A549 (cell line): ENCODE measurements around the gene LARGE2. TPM values are rescaled to one million over a fixed set of nuclear protein-coding genes. Genes with fewer than 3 reads are reported as not detected.

Source experiments
- ATAC-seq, 2 experiments: fragments of 200-7000 bp in 1 of 2; fragments of >200 bp in 1 of 2; cut with Nextera tagmentation in 1 of 2; cut with Tn5 transposase in 1 of 2; 3 replicates each; pipeline versions ENCODE4 v1.8.0 to v1.9.1; 2018 to 2020; ENCODE audit warnings: mild to moderate bottlenecking in 1 of 2, moderate library complexity in 1 of 2
- CTCF ChIA-PET: fragments of 300-600 bp; sonication (Branson Sonifier 250); formaldehyde crosslinking; extraction: SDS; loops from one replicate; lab custom pipeline; 2021; ENCODE audit warnings: antibody characterized with exemption, inconsistent platforms; lab: Yijun Ruan, JAX
- POLR2A ChIA-PET: fragments of 350-600 bp; formaldehyde crosslinking; extraction: SDS; loops from one replicate; lab custom pipeline; 2021; ENCODE audit warnings: antibody characterized with exemption, inconsistent platforms; lab: Yijun Ruan, JAX
- DNase-seq, 2 experiments: peaks; one replicate each; pipeline versions ENCODE4 v3.0.0 to v3.0.0-alpha.2; 2011 to 2016; ENCODE audit warnings: low read depth in 1 of 2, low spot score in 1 of 2
- FAIRE-seq: peaks from 2 replicates; lab custom pipeline; 2011; peaks lifted over from hg19 to GRCh38; lab: Jason Lieb, UNC
- H3K27ac ChIP-seq, 2 experiments: fragments of >200 bp; sonication (Bioruptor Twin); formaldehyde crosslinking; 3 replicates each; pipeline ENCODE4 v1.5.1; 2016 to 2017
- H3K4me1 ChIP-seq: fragments of >200 bp; sonication (Bioruptor Twin); formaldehyde crosslinking; 3 replicates; pipeline ENCODE4 v1.6.1; 2016
- H3K4me2 ChIP-seq: fragments of >200 bp; sonication (Bioruptor Twin); formaldehyde crosslinking; 3 replicates; pipeline ENCODE4 v1.6.1; 2016
- H3K4me3 ChIP-seq: fragments of >200 bp; sonication (Bioruptor Twin); formaldehyde crosslinking; 3 replicates; pipeline ENCODE4 v1.5.1; 2016
- H3K9me3 ChIP-seq: fragments of >200 bp; sonication (Bioruptor Twin); formaldehyde crosslinking; 3 replicates; pipeline ENCODE4 v1.6.1; 2016
- BCL3 ChIP-seq: fragments of >200 bp; sonication (Bioruptor Twin); formaldehyde crosslinking; IDR thresholded peaks from 3 replicates; pipeline ENCODE4 v1.6.1; 2016
- CBX2 ChIP-seq: fragments of 200-600 bp; sonication (generic); IDR thresholded peaks from 2 replicates; pipeline ENCODE4 v1.6.1; 2016; ENCODE audit warnings: low read depth, mild to moderate bottlenecking, borderline replicate concordance
- E2F6 ChIP-seq: IDR thresholded peaks from 2 replicates; pipeline ENCODE4 v1.6.1; 2012; ENCODE audit warnings: low read depth, borderline replicate concordance
- FOSL2 ChIP-seq, 2 experiments: fragments of 450-650 bp in 1 of 2; fragments of >200 bp in 1 of 2; sonication (Bioruptor Twin) in 1 of 2; formaldehyde crosslinking; IDR thresholded peaks; 2 replicates each; pipeline versions ENCODE4 v1.5.0 to v1.6.1; 2016 to 2020; ENCODE audit warnings: mild to moderate bottlenecking in 1 of 2, moderate library complexity in 1 of 2
- HDAC2 ChIP-seq: fragments of 200-600 bp; sonication (generic); IDR thresholded peaks from 2 replicates; pipeline ENCODE4 v1.6.1; 2016
- JUN ChIP-seq, 2 experiments: fragments of >200 bp; sonication (Bioruptor Twin); formaldehyde crosslinking; IDR thresholded peaks; 2 replicates in 1 of 2; 3 replicates in 1 of 2; pipeline ENCODE4 v1.6.1; 2016 to 2017
- KDM1A ChIP-seq: fragments of 200-600 bp; sonication (generic); IDR thresholded peaks from 2 replicates; pipeline ENCODE4 v1.6.1; 2016; ENCODE audit warnings: low read depth, mild to moderate bottlenecking
- KDM5A ChIP-seq: fragments of 200-600 bp; sonication (generic); IDR thresholded peaks from 2 replicates; pipeline ENCODE4 v1.6.1; 2016; ENCODE audit warnings: antibody characterized with exemption, mild to moderate bottlenecking
- MYC ChIP-seq: IDR thresholded peaks from 2 replicates; pipeline ENCODE4 v1.6.1; 2012; ENCODE audit warnings: mild to moderate bottlenecking, inconsistent platforms, low read length, improper control_type of control experiment, borderline replicate concordance
- PHF8 ChIP-seq: fragments of 200-600 bp; sonication (generic); IDR thresholded peaks from 2 replicates; pipeline ENCODE4 v1.6.1; 2016; ENCODE audit warnings: low read depth, mild to moderate bottlenecking, antibody characterized with exemption, moderate library complexity, borderline replicate concordance
- POLR2A ChIP-seq: IDR thresholded peaks from 2 replicates; pipeline ENCODE4 v1.6.1; 2012; ENCODE audit warnings: mild to moderate bottlenecking, low read length
- RAD21 ChIP-seq, 2 experiments: fragments of >200 bp in 1 of 2; sonication (Bioruptor Twin) in 1 of 2; formaldehyde crosslinking in 1 of 2; IDR thresholded peaks in 1 of 2; conservative IDR thresholded peaks in 1 of 2; 2 replicates in 1 of 2; 3 replicates in 1 of 2; pipeline ENCODE4 v1.6.1; 2012 to 2018; ENCODE audit warnings: inconsistent platforms in 1 of 2
- RARB ChIP-seq: fragments of 250-450 bp; sonication (Bioruptor Pico); IDR thresholded peaks from 2 replicates; pipeline ENCODE4 v1.8.0; 2021; ENCODE audit warnings: mild to moderate bottlenecking, moderate library complexity
- REST ChIP-seq: fragments of 200-600 bp; sonication (generic); IDR thresholded peaks from 2 replicates; pipeline ENCODE4 v1.6.1; 2016; ENCODE audit warnings: antibody characterized with exemption, mild to moderate bottlenecking, moderate library complexity
- SMC3 ChIP-seq: fragments of >200 bp; sonication (Bioruptor Twin); formaldehyde crosslinking; IDR thresholded peaks from 3 replicates; pipeline ENCODE4 v1.6.1; 2018; ENCODE audit warnings: inconsistent platforms
- TFCP2L1 ChIP-seq: fragments of 250-450 bp; sonication (Bioruptor Pico); IDR thresholded peaks from 2 replicates; pipeline ENCODE4 v1.5.0; 2021; ENCODE audit warnings: mild to moderate bottlenecking
- WGBS: methylation state at CpG from one replicate; pipeline ENCODE4 v1.1.6; 2017; ENCODE audit errors: missing lambda C conversion rate; 5-methylcytosine and 5-hydroxymethylcytosine counted together
- polyA plus RNA-seq, 4 experiments: library from polyadenylated mRNA; depleted of rRNA in 3 of 4; stranded (reverse); fragments of >200 nt; fragmentation: RNase III in 1 of 4; extraction: RNeasy Plus Mini Kit Qiagen cat#74134 plus additional on column Dnase treatment in 1 of 4; gene quantifications; 2 replicates in 3 of 4; 3 replicates in 1 of 4; pipeline ENCODE4 v1.2.3, GENCODE V29; 2011 to 2017

LARGE2 gene
- polyA plus RNA-seq, 2 of the 4 experiments (the other 2 are of a cell fraction), result 0.97 to 2.3 TPM

- POLR2A ChIA-PET, result no interaction called here
- Histone ChIP-seq H3K4me2 (no peak overlapping the region), H3K9me3 (no peaks in the 10 kb centered on the region), H3K4me3 (no peak overlapping the region), H3K27ac (no peak overlapping the region), H3K4me1 (peaks cover 9% of the 10 kb centered on the region; the same call in 2 of the 3 replicates)
- CTCF ChIA-PET, result interaction anchor here (0.8 to 1.3 kb wide), 2 partner anchors 23 to 344 kb away, joined by 3 to 4 read pairs; no protein-coding TSS in a partner anchor
- no peak for DNase-seq
- no peak for ATAC-seq
- no peak for FAIRE-seq
- TF ChIP-seq HDAC2 (no peak), KDM1A (no peak), CBX2 (no peak), MYC (no peak), RAD21 (conservative IDR thresholded peaks at IDR 0.05 in 1 of 2, IDR thresholded peaks at IDR 0.05 in 1 of 2) (no peak), BCL3 (no peak)
- 74% methylated on average over 7 of the region's 8 CpGs for WGBS
These were observed 26.8 kb upstream of the LARGE2 start for GRCh38 chr11:45895553-45896259.

GRCh38 chr11:45896422-45896984 is 26.0 kb upstream of the LARGE2 start:
- POLR2A ChIA-PET, result no interaction called here
- WGBS, result 66% methylated on average over 8 of the region's 19 CpGs
- CTCF ChIA-PET, result no interaction called here
- peak; percentile 42; the same call in 1 of the 2 replicates for TF ChIP-seq REST
- no peak for TF ChIP-seq JUN (IDR thresholded peaks at IDR 0.05)
- H3K9me3 ChIP-seq, result no peaks in the 10 kb centered on the region
- ATAC-seq (no peak), DNase-seq (no peak), FAIRE-seq (no peak)
- H3K4me2 ChIP-seq, result no peak overlapping the region
- H3K27ac ChIP-seq, result no peak overlapping the region
- H3K4me3 ChIP-seq, result no peak overlapping the region
- H3K4me1 ChIP-seq, result peaks cover 12% of the 10 kb centered on the region; the same call in 2 of the 3 replicates

- FAIRE-seq (no peak), ATAC-seq (peak in 1 of 2 experiments; percentile 51; a peak in 3 of 6 replicates), DNase-seq (peak in 1 of 2 experiments; percentile 26)
- no peak overlapping the region for H3K4me3 ChIP-seq
- H3K9me3 ChIP-seq, result no peaks in the 10 kb centered on the region
- ChIA-PET CTCF (interaction anchor here (0.6 to 2.2 kb wide), 5 partner anchors 25 to 67 kb away, joined by 3 to 8 read pairs (median 3); no protein-coding TSS in a partner anchor), POLR2A (interaction anchor here (1.0 kb wide), 1 partner anchor 20 kb away, joined by 3 read pairs; the partner anchor contains the start of gene PEX16)
- WGBS, result 67% methylated on average over 5 of the region's 6 CpGs
- H3K4me1 ChIP-seq, result peaks cover 12% of the 10 kb centered on the region; the same call in 2 of the 3 replicates
- no peak overlapping the region for H3K27ac ChIP-seq
- H3K4me2 ChIP-seq, result no peak overlapping the region
- TF ChIP-seq KDM5A (no peak), TFCP2L1 (CRISPR knock-in tag) (no peak), FOSL2 (IDR thresholded peaks at IDR 0.05) (no peak), FOSL2 (CRISPR knock-in tag; IDR thresholded peaks at IDR 0.05) (no peak), SMC3 (no peak), PHF8 (no peak), E2F6 (no peak), RARB (CRISPR knock-in tag) (no peak), POLR2A (no peak), BCL3 (no peak)
- TF ChIP-seq, all 56 proteins: peak for 0
These were observed 24.9 kb upstream of the LARGE2 start for GRCh38 chr11:45897556-45897955.
